H1 (cell line): Measurements from ENCODE around the gene PPM1M. TPM values are rescaled to one million over a fixed set of nuclear protein-coding genes. Genes with fewer than 3 reads are reported as not detected.

ENCODE experiments used
- CTCF ChIA-PET: fragments of 300-600 bp; sonication (Branson Sonifier 250); formaldehyde crosslinking; loops from one replicate; lab custom pipeline; 2021; ENCODE audit not compliant: partially characterized antibody; lab: Charles Lee
- POLR2A ChIA-PET: fragments of 300-600 bp; sonication (Branson Sonifier 250); formaldehyde crosslinking; loops from one replicate; lab custom pipeline; 2021; ENCODE audit warnings: inconsistent platforms; ENCODE audit not compliant: partially characterized antibody; lab: Charles Lee
- DNase-seq, 2 experiments: peaks; one replicate each; pipeline versions ENCODE4 v3.0.0 to v3.0.0-alpha.2; 2010 to 2022; ENCODE audit warnings: low spot score in 2 of 2, low read depth in 1 of 2, mixed read lengths in 1 of 2
- FAIRE-seq: peaks from 2 replicates; lab custom pipeline; 2011; peaks lifted over from hg19 to GRCh38; lab: Jason Lieb, UNC
- H2AFZ ChIP-seq: 2 replicates; pipeline ENCODE4 v1.8.1; 2012; ENCODE audit warnings: low read length, inconsistent platforms
- H2AK5ac ChIP-seq: 2 replicates; pipeline ENCODE4 v1.6.1; 2013; ENCODE audit warnings: low read depth, low read length
- H2BK120ac ChIP-seq: replicated peaks from 2 replicates; pipeline ENCODE3; 2013; ENCODE audit warnings: low read depth, low read length, inconsistent platforms
- H2BK12ac ChIP-seq: 2 replicates; pipeline ENCODE4 v1.6.1; 2013; ENCODE audit warnings: low read depth, low read length
- H2BK15ac ChIP-seq: 2 replicates; pipeline ENCODE4 v1.6.1; 2013; ENCODE audit warnings: low read length
- H2BK20ac ChIP-seq: 2 replicates; pipeline ENCODE4 v1.6.1; 2013; ENCODE audit warnings: low read length
- H2BK5ac ChIP-seq: 2 replicates; pipeline ENCODE4 v1.6.1; 2013; ENCODE audit warnings: low read depth, low read length
- H3K14ac ChIP-seq: 2 replicates; pipeline ENCODE4 v1.6.1; 2013; ENCODE audit warnings: inconsistent platforms; ENCODE audit not compliant: insufficient read length
- H3K18ac ChIP-seq: 2 replicates; pipeline ENCODE4 v1.6.1; 2013; ENCODE audit warnings: low read length; ENCODE audit errors: extremely low read depth
- H3K23ac ChIP-seq: 2 replicates; pipeline ENCODE4 v1.6.1; 2013; ENCODE audit warnings: inconsistent platforms; ENCODE audit not compliant: insufficient read length
- H3K23me2 ChIP-seq: 2 replicates; pipeline ENCODE4 v1.6.1; 2013; ENCODE audit warnings: low read depth, low read length
- H3K27ac ChIP-seq: 2 replicates; pipeline ENCODE4 v1.6.1; 2011; ENCODE audit warnings: low read depth, low read length, inconsistent platforms
- H3K27me3 ChIP-seq, 4 experiments: replicated peaks in 1 of 4; 1 replicate in 1 of 4; 2 replicates in 3 of 4; pipeline versions ENCODE4 v1.6.1 to v1.8.1; 2011 to 2013; ENCODE audit warnings: low read length in 3 of 4, mild to moderate bottlenecking in 3 of 4, inconsistent platforms in 2 of 4, mixed read lengths in 2 of 4, moderate library complexity in 1 of 4; ENCODE audit not compliant: control insufficient read depth in 3 of 4, insufficient read depth in 3 of 4; ENCODE audit errors: extremely low read depth in 1 of 4
- H3K36me3 ChIP-seq, 4 experiments: 2 replicates each; pipeline versions ENCODE4 v1.6.1 to v1.8.1; 2011 to 2013; ENCODE audit warnings: mild to moderate bottlenecking in 4 of 4, low read length in 3 of 4, moderate library complexity in 2 of 4, control low read depth in 1 of 4, inconsistent platforms in 1 of 4; ENCODE audit not compliant: insufficient read depth in 4 of 4, control insufficient read depth in 2 of 4
- H3K4ac ChIP-seq: replicated peaks from 2 replicates; pipeline ENCODE3; 2013; ENCODE audit warnings: low read length, low read depth, mixed read lengths, inconsistent platforms; ENCODE audit not compliant: insufficient read length
- H3K4me1 ChIP-seq, 4 experiments: replicated peaks in 1 of 4; 1 replicate in 1 of 4; 2 replicates in 3 of 4; pipeline versions ENCODE4 v1.6.1 to v1.8.1; 2011 to 2013; ENCODE audit warnings: low read length in 3 of 4, inconsistent platforms in 2 of 4, mixed read lengths in 1 of 4; ENCODE audit not compliant: insufficient read depth in 4 of 4, control insufficient read depth in 3 of 4
- H3K4me2 ChIP-seq, 2 experiments: 2 replicates each; pipeline versions ENCODE4 v1.6.1 to v1.8.1; 2011 to 2013; ENCODE audit warnings: low read depth in 2 of 2, low read length in 2 of 2, control low read depth in 1 of 2, inconsistent platforms in 1 of 2, mild to moderate bottlenecking in 1 of 2; ENCODE audit not compliant: insufficient read depth in 1 of 2
- H3K4me3 ChIP-seq, 4 experiments: fragments of 200-600, 300-600 bp in 1 of 4; sonication (generic), shearing (Covaris generic), sonication (Bioruptor Twin) in 1 of 4; 2 replicates each; pipeline versions ENCODE4 v1.5.1 to v1.8.1; 2011 to 2016; ENCODE audit warnings: low read length in 4 of 4, low read depth in 3 of 4, control low read depth in 2 of 4, inconsistent platforms in 2 of 4, mild to moderate bottlenecking in 2 of 4, mixed read lengths in 1 of 4, moderate library complexity in 1 of 4; ENCODE audit not compliant: insufficient read depth in 2 of 4; ENCODE audit errors: extremely low read depth in 1 of 4
- H3K56ac ChIP-seq: replicated peaks from 2 replicates; pipeline ENCODE3; 2013; ENCODE audit warnings: low read depth, mild to moderate bottlenecking, mixed read lengths, low read length, inconsistent platforms; ENCODE audit not compliant: insufficient read length
- H3K79me1 ChIP-seq: 2 replicates; pipeline ENCODE4 v1.6.1; 2013; ENCODE audit warnings: low read depth, low read length, control low read depth
- H3K79me2 ChIP-seq, 2 experiments: 2 replicates each; pipeline versions ENCODE4 v1.6.1 to v1.8.1; 2012 to 2013; ENCODE audit warnings: low read length in 2 of 2, mild to moderate bottlenecking in 2 of 2, inconsistent platforms in 1 of 2; ENCODE audit not compliant: insufficient read depth in 2 of 2, control insufficient read depth in 1 of 2
- H3K9ac ChIP-seq, 4 experiments: replicated peaks in 1 of 4; 1 replicate in 1 of 4; 2 replicates in 3 of 4; pipeline versions ENCODE4 v1.6.1 to v1.8.1; 2011 to 2013; ENCODE audit warnings: low read depth in 3 of 4, low read length in 3 of 4, control low read depth in 2 of 4, mild to moderate bottlenecking in 2 of 4, moderate library complexity in 2 of 4, inconsistent platforms in 1 of 4; ENCODE audit errors: extremely low read depth in 1 of 4
- H3K9me3 ChIP-seq, 2 experiments: 2 replicates each; pipeline versions ENCODE4 v1.6.1 to v1.8.1; 2012 to 2013; ENCODE audit warnings: mild to moderate bottlenecking in 2 of 2, moderate library complexity in 2 of 2, control low read depth in 1 of 2, inconsistent platforms in 1 of 2, low read depth in 1 of 2, low read length in 1 of 2, mixed read lengths in 1 of 2; ENCODE audit not compliant: insufficient read depth in 2 of 2
- H4K20me1 ChIP-seq, 2 experiments: replicated peaks in 1 of 2; 2 replicates each; pipeline versions ENCODE3 to v1.8.1; 2011 to 2013; ENCODE audit warnings: inconsistent platforms in 2 of 2, low read length in 2 of 2, mild to moderate bottlenecking in 1 of 2; ENCODE audit not compliant: insufficient read depth in 2 of 2, control insufficient read depth in 1 of 2
- H4K5ac ChIP-seq: 2 replicates; pipeline ENCODE4 v1.6.1; 2013; ENCODE audit warnings: low read length, low read depth, mixed read lengths, inconsistent platforms; ENCODE audit not compliant: insufficient read length
- H4K8ac ChIP-seq: 2 replicates; pipeline ENCODE4 v1.8.0; 2013; ENCODE audit warnings: mild to moderate bottlenecking, moderate library complexity, low read length, inconsistent platforms; ENCODE audit not compliant: insufficient read depth; ENCODE audit errors: extremely low read depth
- H4K91ac ChIP-seq: replicated peaks from 2 replicates; pipeline ENCODE3; 2013; ENCODE audit warnings: low read length, mixed read lengths, inconsistent platforms; ENCODE audit not compliant: insufficient read length
- ATF3 ChIP-seq: IDR thresholded peaks from 2 replicates; pipeline ENCODE4 v1.6.1; 2011; ENCODE audit warnings: low read depth, mild to moderate bottlenecking, low read length; ENCODE audit not compliant: insufficient read depth
- CBX8 ChIP-seq: fragments of 300-800, 300-1000 bp; sonication (generic); IDR thresholded peaks from 2 replicates; pipeline ENCODE4 v1.7.1; 2016; ENCODE audit warnings: low read depth, low read length, borderline replicate concordance
- E2F6 ChIP-seq: IDR thresholded peaks from 2 replicates; pipeline ENCODE4 v1.6.1; 2012; ENCODE audit warnings: inconsistent platforms
- KDM1A ChIP-seq: fragments of 200-600, 300-600 bp; sonication (generic); IDR thresholded peaks from 2 replicates; pipeline ENCODE4 v1.7.1; 2016; ENCODE audit warnings: mild to moderate bottlenecking, low read length, borderline replicate concordance
- KDM5A ChIP-seq: fragments of 200-600 bp; IDR thresholded peaks from 2 replicates; pipeline ENCODE4 v1.7.1; 2012; ENCODE audit warnings: mild to moderate bottlenecking, low read length, inconsistent platforms, mixed read lengths
- PHF8 ChIP-seq: fragments of 200-600 bp; sonication (generic); conservative IDR thresholded peaks from 2 replicates; pipeline ENCODE4 v1.7.1; 2012; ENCODE audit warnings: low read depth, mild to moderate bottlenecking, inconsistent platforms, low read length, moderate library complexity
- RAD21 ChIP-seq, 2 experiments: IDR thresholded peaks in 1 of 2; conservative IDR thresholded peaks in 1 of 2; 2 replicates each; pipeline ENCODE4 v1.6.1; 2011; ENCODE audit warnings: low read depth in 2 of 2, low read length in 2 of 2, improper control_type of control experiment in 1 of 2, inconsistent platforms in 1 of 2, mild to moderate bottlenecking in 1 of 2, moderate library complexity in 1 of 2
- RBBP5 ChIP-seq: IDR thresholded peaks from 2 replicates; pipeline ENCODE4 v1.7.1; 2012; ENCODE audit warnings: low read depth, mild to moderate bottlenecking, inconsistent platforms, low read length, moderate library complexity, borderline replicate concordance
- SIRT6 ChIP-seq: IDR thresholded peaks from one replicate; pipeline ENCODE4 v1.7.1; 2012; ENCODE audit warnings: low read length, inconsistent platforms
- SUZ12 ChIP-seq: fragments of 200-600 bp; sonication (generic); IDR thresholded peaks from 2 replicates; pipeline ENCODE4 v1.6.1; 2012; ENCODE audit warnings: mild to moderate bottlenecking, inconsistent platforms, low read length, moderate library complexity, mixed read lengths
- TEAD4 ChIP-seq: IDR thresholded peaks from 2 replicates; pipeline ENCODE4 v1.6.1; 2012; ENCODE audit warnings: low read depth, low read length, inconsistent platforms, mixed read lengths
- WGBS, 2 experiments: shearing (Covaris generic) in 1 of 2; methylation state at CpG; one replicate each; pipeline versions ENCODE4 v1.1.6 to v1.1.7; 2013 to 2015; ENCODE audit warnings: low lambda C conversion rate in 2 of 2, mixed read lengths in 2 of 2, inconsistent platforms in 1 of 2, low coverage in 1 of 2, missing lambda C conversion rate in 1 of 2; ENCODE audit not compliant: insufficient replicate concordance in 2 of 2, insufficient coverage in 1 of 2, insufficient read length in 1 of 2; ENCODE audit errors: extremely low coverage in 1 of 2, missing lambda C conversion rate in 1 of 2; 5-methylcytosine and 5-hydroxymethylcytosine counted together
- polyA plus RNA-seq, 7 experiments: library from polyadenylated mRNA; depleted of rRNA in 3 of 7; stranded (reverse) in 5 of 7; unstranded in 2 of 7; fragments of >200 nt in 5 of 7; fragments of 200-250 nt in 2 of 7; gene quantifications; 1 replicate in 5 of 7; 2 replicates in 1 of 7; 4 replicates in 1 of 7; pipeline versions ENCODE4 v1.2.1 to v1.2.3, GENCODE V29; 2011 to 2013; ENCODE audit warnings: missing spikeins in 2 of 7, mixed read lengths in 2 of 7
- total RNA-seq: library from RNA; stranded (reverse); fragmentation: NEBNext Ultra II Directional; extraction: Animal tissue kit (Norgen Biotek cat#: 25700); gene quantifications from 2 replicates; pipeline ENCODE4 v1.2.1, GENCODE V29; 2021

The PPM1M gene
- total and polyA plus RNA-seq, 2 of the 8 experiments (the other 6 are each of a cell fraction or from before 2014, with no cell fraction given) = 5.2 to 6.3 TPM

GRCh38 chr3:52205727-52206372 lies 39.7 kb upstream of the PPM1M start:
- no peak for DNase-seq
- Histone ChIP-seq H3K14ac (no peak overlapping the region), H3K36me3 (peaks cover 47 to 94% (median 77%) of the 10 kb centered on the region in 4 experiments), H2AK5ac (no peak overlapping the region), H4K5ac (no peak overlapping the region), H3K27ac (no peak overlapping the region), H3K18ac (no peak overlapping the region), H3K79me1 (no peaks in the 10 kb centered on the region), H3K56ac (no peak overlapping the region), H4K91ac (no peak overlapping the region), H3K4me1 (no peaks in the 10 kb centered on the region), H4K20me1 (peaks cover 0 to 1% of the 10 kb centered on the region in 2 experiments), H3K9ac (no peak overlapping the region), H3K79me2 (no peaks in the 10 kb centered on the region), H2BK5ac (no peak overlapping the region), H2BK120ac (no peak overlapping the region), H3K4me2 (no peak overlapping the region), H4K8ac (no peak overlapping the region), H2BK20ac (no peak overlapping the region), H2AFZ (no peak overlapping the region), H3K23me2 (no peaks in the 10 kb centered on the region), H3K27me3 (no peaks in the 10 kb centered on the region), H3K4ac (no peak overlapping the region), H2BK12ac (no peak overlapping the region), H3K4me3 (no peak overlapping the region), H3K23ac (no peak overlapping the region), H2BK15ac (no peak overlapping the region), H3K9me3 (no peaks in the 10 kb centered on the region)
- ChIA-PET CTCF (interaction anchor here (0.6 to 4.1 kb wide), 8 partner anchors 9 to 459 kb away, joined by 3 to 28 read pairs (median 4); partner anchors contain the start of gene ACY1), POLR2A (interaction anchor here (1.5 kb wide), 1 partner anchor 73 kb away, joined by 4 read pairs; the partner anchor contains the start of gene WDR82)
- WGBS, 2 experiments = 94% methylated on average over 6 of the region's 6 CpGs; no CpG with 5 or more reads in 1 of the 2 experiments
- no peak for FAIRE-seq
- TF ChIP-seq ATF3 (no peak), SUZ12 (no peak), TEAD4 (no peak), SIRT6 (no peak), KDM1A (no peak), CBX8 (no peak), PHF8 (no peak), RBBP5 (no peak), KDM5A (no peak), RAD21 (IDR thresholded peaks at IDR 0.05 in 1 of 2, conservative IDR thresholded peaks at IDR 0.05 in 1 of 2; ENCODE audit: low read depth in 2 of 2, low read length in 2 of 2) (no peak), E2F6 (no peak)
